KOPT-K1 (cell line): ENCODE data around the gene PPP1CA.

Source experiments
- H3K27ac ChIP-seq: fragments of 200-600 bp; sonication (generic); 2 replicates; pipeline ENCODE4 v1.5.1; 2016; ENCODE audit warnings: antibody characterized with exemption, mild to moderate bottlenecking, low read depth, low read length; ENCODE audit not compliant: poor library complexity, severe bottlenecking
- H3K36me3 ChIP-seq: fragments of 200-600 bp; sonication (generic); 2 replicates; pipeline ENCODE4 v1.5.1; 2017; ENCODE audit warnings: antibody characterized with exemption, mild to moderate bottlenecking, low read length, moderate library complexity; ENCODE audit not compliant: insufficient read depth
- H3K9me3 ChIP-seq: fragments of 200-600 bp; sonication (generic); 2 replicates; pipeline ENCODE4 v1.5.1; 2017; ENCODE audit warnings: antibody characterized with exemption, low read length, mild to moderate bottlenecking; ENCODE audit not compliant: insufficient read depth, poor library complexity, severe bottlenecking

The PPP1CA gene

GRCh38 chr11:67353317-67354074 is 48.2 kb downstream of the PPP1CA start, which contains the start of gene POLD4:
Gene POLD4, minus strand, starts transcription at chr11:67353546. Its CDS starts 147 bp downstream, at chr11:67353399.
- Histone ChIP-seq H3K9me3 (no peaks in the 10 kb centered on the region), H3K27ac (peak within 1 kb of the TSS; percentile 94), H3K36me3 (no peaks in the 10 kb centered on the region)

GRCh38 chr11:67352546-67353316 is 48.9 kb downstream of the PPP1CA start:
- peak overlapping the region; percentile 94 for H3K27ac ChIP-seq

GRCh38 chr11:67351275-67352005 is 50.2 kb downstream of the PPP1CA start:
- Histone ChIP-seq H3K9me3 (no peaks in the 10 kb centered on the region), H3K36me3 (no peaks in the 10 kb centered on the region), H3K27ac (peak overlapping the region; percentile 0)

More at GRCh38 chr11:67352546-67353316, 48.9 kb downstream of the PPP1CA start:
- Histone ChIP-seq H3K36me3 (no peaks in the 10 kb centered on the region), H3K9me3 (no peaks in the 10 kb centered on the region)

DNA sequence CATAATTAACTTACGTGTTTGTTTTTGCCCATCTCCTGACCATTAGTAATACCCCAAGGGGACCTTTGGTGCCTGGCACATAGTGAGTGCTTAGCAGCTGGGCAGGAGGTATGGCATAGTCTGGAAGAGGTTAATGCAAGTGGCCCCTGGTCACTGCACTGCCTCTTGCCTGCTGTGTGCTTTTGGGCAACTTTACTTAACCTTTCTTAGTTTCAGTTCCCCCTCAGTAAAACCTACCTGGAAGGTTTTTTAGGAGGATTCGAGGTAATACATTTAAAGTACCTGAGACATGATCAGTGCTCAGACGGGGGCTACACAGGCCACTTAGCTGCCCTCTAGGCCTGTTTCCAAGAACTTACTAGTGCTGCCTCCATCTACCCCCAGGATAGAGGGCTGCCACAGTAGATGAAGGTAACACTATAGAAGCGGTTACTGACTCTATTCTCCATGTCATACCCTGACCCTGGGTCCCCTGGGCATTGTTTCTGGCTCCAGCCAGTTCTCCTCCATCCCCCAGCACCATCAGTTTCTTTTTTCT is 51.7 kb downstream of the PPP1CA start:
- no peaks in the 10 kb centered on the region for H3K36me3 ChIP-seq
- no peaks in the 10 kb centered on the region for H3K9me3 ChIP-seq
- H3K27ac ChIP-seq, result no peak overlapping the region

- no peaks in the 10 kb centered on the region for H3K9me3 ChIP-seq
- no peak overlapping the region for H3K27ac ChIP-seq
- H3K36me3 ChIP-seq, result no peaks in the 10 kb centered on the region
Measured at GRCh38 chr11:67349457-67349856, 52.2 kb downstream of the PPP1CA start.

GRCh38 chr11:67349036-67349435 is 52.6 kb downstream of the PPP1CA start:
- Histone ChIP-seq H3K9me3 (no peaks in the 10 kb centered on the region), H3K27ac (no peak overlapping the region), H3K36me3 (no peaks in the 10 kb centered on the region)
